Measurements from ENCODE around the gene C1orf52.
A peak's percentile ranks its signal among the peaks of the same experiment; 100 is the strongest.

The C1orf52 gene

GRCh38 chr1:85264150-85264549 is 4.7 kb upstream of the C1orf52 start:
- Histone ChIP-seq H3K27ac (ENCODE audit: low read depth, low read length) (no peak overlapping the region), H3K27me3 (ENCODE audit: control insufficient read depth, low read length) (no peaks in the 10 kb centered on the region), H3K9me3 (ENCODE audit: control insufficient read depth, insufficient read depth, low read length) (no peaks in the 10 kb centered on the region), H3K79me2 (ENCODE audit: control insufficient read depth, low read length) (peaks cover 3% of the 10 kb centered on the region), H3K36me3 (ENCODE audit: control insufficient read depth, low read length) (peaks cover 45% of the 10 kb centered on the region), H4K20me1 (ENCODE audit: control insufficient read depth, insufficient read depth, low read depth, low read length) (no peaks in the 10 kb centered on the region), H3K4me3 (ENCODE audit: low read length) (no peak overlapping the region), H3F3A (ENCODE audit: control insufficient read depth, insufficient read depth) (peaks cover 4% of the 10 kb centered on the region; the same call in 1 of the 2 replicates), H3K4me1 (ENCODE audit: control insufficient read depth, low read length) (peaks cover 5% of the 10 kb centered on the region), H3K4me2 (ENCODE audit: low read length) (no peak overlapping the region), H3K9me2 (replicated peaks; ENCODE audit: control insufficient read depth, low read length) (no peaks in the 10 kb centered on the region)
- no peak for TF ChIP-seq EZH2phosphoT487 (IDR thresholded peaks at IDR 0.05; ENCODE audit: borderline replicate concordance, low read length)
- no peak for TF ChIP-seq CTCF (IDR thresholded peaks at IDR 0.05; ENCODE audit: low read depth, low read length, poor library complexity, severe bottlenecking)

- no peak overlapping the region for H3K4me3 ChIP-seq (ENCODE audit: low read length)
- H3K79me2 ChIP-seq (ENCODE audit: control insufficient read depth, low read length) = peaks cover 15% of the 10 kb centered on the region
- H3K4me2 ChIP-seq (ENCODE audit: low read length) = no peak overlapping the region
- TF ChIP-seq EZH2phosphoT487 (IDR thresholded peaks at IDR 0.05; ENCODE audit: borderline replicate concordance, low read length) (no peak), CTCF (IDR thresholded peaks at IDR 0.05; ENCODE audit: low read depth, low read length, poor library complexity, severe bottlenecking) (no peak)
- peaks cover 46% of the 10 kb centered on the region for H3K36me3 ChIP-seq (ENCODE audit: control insufficient read depth, low read length)
- no peak overlapping the region for H3K27ac ChIP-seq (ENCODE audit: low read depth, low read length)
- no peaks in the 10 kb centered on the region for H3K9me3 ChIP-seq (ENCODE audit: control insufficient read depth, insufficient read depth, low read length)
- H3K9me2 ChIP-seq (replicated peaks; ENCODE audit: control insufficient read depth, low read length) = no peaks in the 10 kb centered on the region
- no peaks in the 10 kb centered on the region for H4K20me1 ChIP-seq (ENCODE audit: control insufficient read depth, insufficient read depth, low read depth, low read length)
- H3K27me3 ChIP-seq (ENCODE audit: control insufficient read depth, low read length) = no peaks in the 10 kb centered on the region
- peaks cover 4% of the 10 kb centered on the region; the same call in 1 of the 2 replicates for H3F3A ChIP-seq (ENCODE audit: control insufficient read depth, insufficient read depth)
- peaks cover 12% of the 10 kb centered on the region for H3K4me1 ChIP-seq (ENCODE audit: control insufficient read depth, low read length)
Observed at GRCh38 chr1:85262985-85263384, 3.5 kb upstream of the C1orf52 start.

GRCh38 chr1:85259912-85260274 is 431 bp upstream of the C1orf52 start:
- TF ChIP-seq EZH2phosphoT487 (IDR thresholded peaks at IDR 0.05; ENCODE audit: borderline replicate concordance, low read length) (no peak), CTCF (IDR thresholded peaks at IDR 0.05; ENCODE audit: low read depth, low read length, poor library complexity, severe bottlenecking) (no peak)
- no peaks in the 10 kb centered on the region; the same call in 1 of the 2 replicates for H3F3A ChIP-seq (ENCODE audit: control insufficient read depth, insufficient read depth)
- peaks cover 32% of the 10 kb centered on the region for H3K79me2 ChIP-seq (ENCODE audit: control insufficient read depth, low read length)
- no peaks in the 10 kb centered on the region for H3K9me2 ChIP-seq (replicated peaks; ENCODE audit: control insufficient read depth, low read length)
- H4K20me1 ChIP-seq (ENCODE audit: control insufficient read depth, insufficient read depth, low read depth, low read length) = no peaks in the 10 kb centered on the region
- H3K27ac ChIP-seq (ENCODE audit: low read depth, low read length) = no peak overlapping the region
- peak overlapping the region; percentile 51 for H3K4me2 ChIP-seq (ENCODE audit: low read length)
- no peaks in the 10 kb centered on the region for H3K27me3 ChIP-seq (ENCODE audit: control insufficient read depth, low read length)
- H3K9me3 ChIP-seq (ENCODE audit: control insufficient read depth, insufficient read depth, low read length) = no peaks in the 10 kb centered on the region
- H3K4me3 ChIP-seq (ENCODE audit: low read length) = peak overlapping the region; percentile 87
- H3K4me1 ChIP-seq (ENCODE audit: control insufficient read depth, low read length) = peaks cover 19% of the 10 kb centered on the region
- H3K36me3 ChIP-seq (ENCODE audit: control insufficient read depth, low read length) = peaks cover 46% of the 10 kb centered on the region
